Osteocyte (in vitro differentiated cells): ENCODE measurements around the gene SLC13A4. TPM values are rescaled to one million over a fixed set of nuclear protein-coding genes. Genes with fewer than 3 reads are reported as not detected.

Experiments
- DNase-seq: peaks from one replicate; pipeline ENCODE4 v3.0.0; 2021; ENCODE audit warnings: mixed read lengths; ENCODE audit not compliant: unreplicated experiment; ENCODE audit errors: extremely low spot score
- H3K27ac Mint-ChIP-seq: one replicate; pipeline ENCODE4 v1.8.0; 2021; ENCODE audit warnings: mild to moderate bottlenecking, mixed read lengths; ENCODE audit not compliant: unreplicated experiment
- H3K27me3 Mint-ChIP-seq: one replicate; pipeline ENCODE4 v1.8.0; 2021; ENCODE audit warnings: mixed read lengths; ENCODE audit not compliant: unreplicated experiment
- H3K36me3 Mint-ChIP-seq: one replicate; pipeline ENCODE4 v1.8.0; 2021; ENCODE audit warnings: mixed read lengths; ENCODE audit not compliant: unreplicated experiment
- H3K4me1 Mint-ChIP-seq: one replicate; pipeline ENCODE4 v1.8.0; 2021; ENCODE audit warnings: mixed read lengths; ENCODE audit not compliant: unreplicated experiment
- H3K4me3 Mint-ChIP-seq: one replicate; pipeline ENCODE4 v1.8.0; 2021; ENCODE audit warnings: mild to moderate bottlenecking, moderate library complexity, mixed read lengths; ENCODE audit not compliant: unreplicated experiment
- H3K9me3 Mint-ChIP-seq: one replicate; pipeline ENCODE4 v1.8.0; 2021; ENCODE audit warnings: mixed read lengths; ENCODE audit not compliant: unreplicated experiment
- total RNA-seq: library from RNA; stranded (reverse); gene quantifications from 2 replicates; pipeline ENCODE4 v1.2.1, GENCODE V29; 2021
- TF ChIP-seq, protein P1 (sequence below): fragments of 200-600 bp; sonication (generic); IDR thresholded peaks from 2 replicates; pipeline ENCODE4 v1.5.0; 2021; ENCODE audit warnings: antibody characterized with exemption, mild to moderate bottlenecking, moderate library complexity

The SLC13A4 gene
- total RNA-seq, 1 donor from 2014 or later = 0.81 TPM

DNA sequence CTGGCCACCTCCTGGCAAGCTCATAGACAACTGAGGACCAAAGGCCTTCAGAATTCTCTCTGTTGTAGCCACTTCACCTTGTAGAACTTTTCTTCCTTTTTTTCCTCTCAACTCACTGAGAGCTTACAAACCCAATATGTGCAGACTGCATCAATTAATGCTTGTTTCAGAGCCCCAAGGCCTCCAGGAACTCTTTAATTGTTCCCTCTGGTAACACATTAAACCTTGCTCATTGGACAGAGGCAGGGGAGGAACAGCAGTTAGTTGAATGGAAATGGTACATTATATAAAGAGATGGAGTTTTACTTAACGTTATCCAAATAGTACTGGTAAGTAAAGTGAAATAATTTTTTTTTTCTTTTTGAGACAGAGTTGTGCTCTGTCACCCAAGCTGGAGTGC is 40.5 kb downstream of the SLC13A4 start:
- Mint-ChIP-seq H3K36me3 (peaks cover 12% of the 10 kb centered on the region), H3K9me3 (no peaks in the 10 kb centered on the region), H3K27me3 (no peaks in the 10 kb centered on the region), H3K4me1 (peaks cover 13% of the 10 kb centered on the region), H3K4me3 (no peak overlapping the region), H3K27ac (no peak overlapping the region)
- DNase-seq = no peak
- TF ChIP-seq, protein P1, sequence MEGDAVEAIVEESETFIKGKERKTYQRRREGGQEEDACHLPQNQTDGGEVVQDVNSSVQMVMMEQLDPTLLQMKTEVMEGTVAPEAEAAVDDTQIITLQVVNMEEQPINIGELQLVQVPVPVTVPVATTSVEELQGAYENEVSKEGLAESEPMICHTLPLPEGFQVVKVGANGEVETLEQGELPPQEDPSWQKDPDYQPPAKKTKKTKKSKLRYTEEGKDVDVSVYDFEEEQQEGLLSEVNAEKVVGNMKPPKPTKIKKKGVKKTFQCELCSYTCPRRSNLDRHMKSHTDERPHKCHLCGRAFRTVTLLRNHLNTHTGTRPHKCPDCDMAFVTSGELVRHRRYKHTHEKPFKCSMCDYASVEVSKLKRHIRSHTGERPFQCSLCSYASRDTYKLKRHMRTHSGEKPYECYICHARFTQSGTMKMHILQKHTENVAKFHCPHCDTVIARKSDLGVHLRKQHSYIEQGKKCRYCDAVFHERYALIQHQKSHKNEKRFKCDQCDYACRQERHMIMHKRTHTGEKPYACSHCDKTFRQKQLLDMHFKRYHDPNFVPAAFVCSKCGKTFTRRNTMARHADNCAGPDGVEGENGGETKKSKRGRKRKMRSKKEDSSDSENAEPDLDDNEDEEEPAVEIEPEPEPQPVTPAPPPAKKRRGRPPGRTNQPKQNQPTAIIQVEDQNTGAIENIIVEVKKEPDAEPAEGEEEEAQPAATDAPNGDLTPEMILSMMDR = no peak

DNA sequence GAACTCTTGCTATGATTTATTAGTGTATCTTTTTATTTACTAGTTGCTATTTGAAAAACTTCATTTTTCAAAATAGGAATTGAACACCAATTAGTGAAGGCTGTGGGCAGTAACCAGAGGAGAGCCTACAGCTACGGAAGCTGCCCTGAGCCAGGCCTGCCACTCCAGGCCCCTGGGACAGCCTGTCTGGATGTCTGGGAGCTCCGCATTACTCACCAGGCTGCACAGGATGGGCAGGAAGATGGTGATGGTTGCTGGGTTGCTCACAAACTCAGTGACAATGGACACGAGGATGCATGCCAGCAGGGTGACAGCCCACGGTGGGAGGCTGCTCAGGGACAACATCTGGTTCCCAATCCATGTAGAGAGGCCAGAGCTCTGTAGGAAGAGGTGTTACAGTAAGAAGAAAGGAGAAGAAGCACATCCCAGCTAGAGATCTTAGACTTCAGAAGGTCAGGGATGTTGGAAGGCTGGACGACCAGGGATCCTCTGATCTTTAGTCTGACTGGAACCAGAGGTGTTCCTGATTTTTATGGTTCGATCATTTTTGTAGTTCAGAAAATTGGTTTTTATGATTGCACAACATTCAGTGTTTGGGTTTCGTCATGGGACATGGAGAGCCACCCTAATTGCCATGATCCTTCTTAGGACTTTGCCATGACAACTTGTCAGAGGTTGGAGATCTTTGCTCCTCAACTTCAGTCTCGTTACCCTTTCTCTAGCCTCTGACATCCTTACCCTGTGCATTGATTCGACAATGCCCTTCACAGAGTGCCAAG is 42.5 kb downstream of the SLC13A4 start:
- Mint-ChIP-seq H3K27me3 (no peaks in the 10 kb centered on the region), H3K4me3 (no peak overlapping the region), H3K27ac (no peak overlapping the region), H3K9me3 (no peaks in the 10 kb centered on the region), H3K4me1 (peaks cover 14% of the 10 kb centered on the region), H3K36me3 (peaks cover 12% of the 10 kb centered on the region)
- DNase-seq = no peak
- TF ChIP-seq, protein P1 = no peak

DNA sequence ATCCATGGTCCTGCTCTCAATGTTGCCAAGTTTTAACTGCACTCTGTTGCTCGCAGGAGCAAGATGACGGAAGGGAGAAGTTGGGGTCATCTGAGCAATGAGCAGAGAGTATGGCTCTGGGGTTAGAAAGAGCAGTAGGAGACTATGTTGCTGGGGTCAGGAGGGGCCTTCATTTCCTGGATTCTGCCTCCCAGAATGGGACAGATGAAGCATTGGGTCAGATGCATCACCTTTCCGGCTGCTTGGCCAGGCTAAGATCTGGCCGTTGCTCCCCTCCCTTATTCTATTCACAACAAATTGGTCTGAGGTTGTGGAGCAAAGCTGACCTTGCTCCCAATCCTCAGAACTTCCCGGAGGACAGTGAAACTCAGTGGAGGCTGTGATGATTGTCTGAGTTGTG is 43.3 kb downstream of the SLC13A4 start:
- no peaks in the 10 kb centered on the region for H3K27me3 Mint-ChIP-seq
- peaks cover 10% of the 10 kb centered on the region for H3K4me1 Mint-ChIP-seq
- H3K27ac Mint-ChIP-seq = no peak overlapping the region
- TF ChIP-seq, protein P1 = no peak
- no peak overlapping the region for H3K4me3 Mint-ChIP-seq
- DNase-seq = no peak
- H3K9me3 Mint-ChIP-seq = no peaks in the 10 kb centered on the region
- H3K36me3 Mint-ChIP-seq = peaks cover 12% of the 10 kb centered on the region

DNA sequence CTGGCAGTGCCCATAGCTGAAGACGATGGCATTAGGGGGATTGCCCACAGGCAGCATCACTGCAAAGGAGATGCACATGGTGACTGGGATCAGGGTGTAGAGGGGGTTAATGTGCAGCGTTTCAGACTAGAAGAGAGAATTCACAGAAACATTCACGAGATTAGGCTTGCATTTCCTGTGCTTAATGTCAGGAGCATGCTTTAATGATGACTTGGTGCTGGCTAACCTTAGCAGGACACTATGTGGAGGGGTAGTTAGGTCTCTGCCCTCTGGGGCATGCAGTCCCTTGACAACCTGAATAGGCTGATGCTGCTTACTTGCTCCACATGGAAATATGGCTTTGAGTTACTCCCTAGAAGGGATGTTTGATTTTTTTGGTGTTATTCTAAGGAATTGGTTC is 43.9 kb downstream of the SLC13A4 start:
- TF ChIP-seq, protein P1 = no peak
- H3K4me3 Mint-ChIP-seq = no peak overlapping the region
- H3K27ac Mint-ChIP-seq = no peak overlapping the region
- DNase-seq = no peak
- no peaks in the 10 kb centered on the region for H3K27me3 Mint-ChIP-seq
- H3K36me3 Mint-ChIP-seq = peaks cover 9% of the 10 kb centered on the region
- no peaks in the 10 kb centered on the region for H3K9me3 Mint-ChIP-seq
- peaks cover 10% of the 10 kb centered on the region for H3K4me1 Mint-ChIP-seq

DNA sequence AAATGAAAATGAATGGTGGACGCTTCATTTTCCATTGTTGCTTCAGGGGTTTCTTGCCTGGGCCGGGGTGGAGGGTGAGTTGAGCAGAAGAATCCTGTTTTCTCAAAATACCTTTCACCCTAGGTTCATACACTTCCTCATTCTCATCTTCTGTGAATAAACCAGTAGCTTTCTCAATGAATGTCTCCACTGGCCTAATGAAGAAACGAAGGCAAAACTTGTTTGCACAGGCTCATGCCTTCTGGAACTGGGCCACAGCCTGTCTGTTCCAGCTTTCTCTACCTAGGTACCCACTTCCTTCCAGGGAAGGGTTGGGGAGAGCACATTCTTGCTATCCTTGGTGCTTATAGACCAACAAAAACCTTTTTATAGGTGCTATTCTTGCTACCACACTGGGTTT is 44.4 kb downstream of the SLC13A4 start:
- DNase-seq = no peak
- H3K27ac Mint-ChIP-seq = no peak overlapping the region
- no peaks in the 10 kb centered on the region for H3K9me3 Mint-ChIP-seq
- H3K4me1 Mint-ChIP-seq = peaks cover 12% of the 10 kb centered on the region
- no peaks in the 10 kb centered on the region for H3K27me3 Mint-ChIP-seq
- TF ChIP-seq, protein P1 = no peak
- H3K36me3 Mint-ChIP-seq = peaks cover 7% of the 10 kb centered on the region
- no peak overlapping the region for H3K4me3 Mint-ChIP-seq
